Body of pancreas (tissue), 4 donors: ENCODE data around the gene KCNF1. TPM values are rescaled to one million over a fixed set of nuclear protein-coding genes. Genes with fewer than 3 reads are reported as not detected.

Experiments used
- ATAC-seq: fragments of 150-250 bp; one replicate; pipeline ENCODE4 v1.9.1; 2016
- DNase-seq, 4 donors: peaks; one replicate each; pipeline ENCODE4 v3.0.0-alpha.2; 2019
- H3K27ac ChIP-seq, 4 donors: fragments of 200-600 bp; sonication (generic); 1 replicate in 3 of 4; 2 replicates in 1 of 4; pipeline versions ENCODE4 v1.5.1 to v1.6.1; 2016 to 2019; ENCODE audit warnings: mild to moderate bottlenecking in 1 of 4, mixed read lengths in 1 of 4, moderate library complexity in 1 of 4
- H3K27me3 ChIP-seq, 2 donors: fragments of 200-600 bp; sonication (generic); one replicate each; pipeline ENCODE4 v1.6.0; 2016; ENCODE audit warnings: mild to moderate bottlenecking in 1 of 2
- H3K36me3 ChIP-seq, 2 donors: fragments of 200-600 bp; sonication (generic); replicated peaks in 1 of 2; 2 replicates each; pipeline ENCODE4 v1.5.1; 2016; ENCODE audit warnings: low read depth in 2 of 2; ENCODE audit not compliant: insufficient read depth in 1 of 2
- H3K4me1 ChIP-seq: fragments of 200-600 bp; sonication (generic); one replicate; pipeline ENCODE4 v1.6.0; 2016
- H3K4me3 ChIP-seq, 2 donors: fragments of 200-600 bp; sonication (generic); 1 replicate in 1 of 2; 2 replicates in 1 of 2; pipeline ENCODE4 v1.5.1; 2016 to 2019
- H3K9me3 ChIP-seq, 3 donors: fragments of 200-600 bp; sonication (generic); 1 replicate in 2 of 3; 2 replicates in 1 of 3; pipeline ENCODE4 v1.5.1; 2016
- CTCF ChIP-seq, 7 experiments: fragments of 450-650 bp in 4 of 7; fragments of 200-600 bp in 3 of 7; sonication (generic) in 3 of 7; IDR thresholded peaks; one replicate each; pipeline ENCODE4 v1.5.1; 2016 to 2019; ENCODE audit warnings: antibody characterized with exemption in 7 of 7
- POLR2A ChIP-seq, 3 donors: fragments of 450-650 bp; IDR thresholded peaks; one replicate each; pipeline ENCODE4 v1.6.1; 2016; ENCODE audit warnings: antibody characterized with exemption in 3 of 3, mild to moderate bottlenecking in 2 of 3
- WGBS, 2 donors: methylation state at CpG; one replicate each; pipeline ENCODE4 v1.1.5; 2017; 5-methylcytosine and 5-hydroxymethylcytosine counted together
- intact Hi-C: fragments of 100-400 bp; cut with DNase I; formaldehyde crosslinking; loops from one replicate; pipeline ENCODE4 v1.15.1; 2023
- total RNA-seq, 2 donors: library from RNA; depleted of rRNA; stranded (reverse); fragments of >200 nt; gene quantifications; one replicate each; pipeline ENCODE4 v1.1.0, GENCODE V29; 2016

Gene KCNF1
- total RNA-seq, 2 donors from 2014 or later = 5.3 TPM; not detected in 1

GRCh38 chr2:10905006-10905861 is 6.5 kb upstream of the KCNF1 start:
- Histone ChIP-seq H3K4me1 (no peaks in the 10 kb centered on the region), H3K4me3 (no peak overlapping the region), H3K27me3 (no peaks in the 10 kb centered on the region), H3K9me3 (no peaks in the 10 kb centered on the region), H3K36me3 (no peaks in the 10 kb centered on the region), H3K27ac (no peak overlapping the region)
- DNase-seq = no peak
- TF ChIP-seq POLR2A (IDR thresholded peaks at IDR 0.05) = no peak
- no peak for TF ChIP-seq CTCF (IDR thresholded peaks at IDR 0.05)
- no peak for ATAC-seq
- intact Hi-C loops = no loop called here
- WGBS, 2 donors = 85 to 89% methylated on average over 8 to 9 of the region's 9 CpGs

- H3K4me3 ChIP-seq = no peak overlapping the region
- DNase-seq = no peak
- no peaks in the 10 kb centered on the region for H3K9me3 ChIP-seq
- no peaks in the 10 kb centered on the region for H3K4me1 ChIP-seq
- WGBS, 2 donors = 91 to 92% methylated on average over 8 of the region's 8 CpGs
- no peak overlapping the region for H3K27ac ChIP-seq
- TF ChIP-seq CTCF (IDR thresholded peaks at IDR 0.05) (no peak), POLR2A (IDR thresholded peaks at IDR 0.05) (no peak)
- no peaks in the 10 kb centered on the region for H3K36me3 ChIP-seq
- intact Hi-C loops = no loop called here
- no peak for ATAC-seq
- H3K27me3 ChIP-seq = no peaks in the 10 kb centered on the region
These were observed 5.9 kb upstream of the KCNF1 start for GRCh38 chr2:10905862-10906143.

GRCh38 chr2:10906926-10907625 is 4.7 kb upstream of the KCNF1 start:
- no peak for ATAC-seq
- Histone ChIP-seq H3K27ac (no peak overlapping the region), H3K27me3 (no peaks in the 10 kb centered on the region), H3K9me3 (no peaks in the 10 kb centered on the region), H3K4me1 (peaks cover 5% of the 10 kb centered on the region), H3K36me3 (no peaks in the 10 kb centered on the region), H3K4me3 (no peak overlapping the region)
- TF ChIP-seq CTCF (IDR thresholded peaks at IDR 0.05) = no peak
- no peak for TF ChIP-seq POLR2A (IDR thresholded peaks at IDR 0.05)
- intact Hi-C loops = no loop called here
- WGBS, 2 donors = 80 to 88% methylated on average over 14 of the region's 14 CpGs
- DNase-seq = no peak

- H3K4me1 ChIP-seq = peaks cover 10% of the 10 kb centered on the region
- no peak for ATAC-seq
These were observed 3.5 kb upstream of the KCNF1 start for GRCh38 chr2:10908195-10908594.

More at GRCh38 chr2:10908195-10908594, 3.5 kb upstream of the KCNF1 start:
- DNase-seq = no peak
- Histone ChIP-seq H3K36me3 (no peaks in the 10 kb centered on the region), H3K9me3 (no peaks in the 10 kb centered on the region), H3K27me3 (peaks cover 0 to 7% of the 10 kb centered on the region in 2 donors), H3K27ac (no peak overlapping the region), H3K4me3 (no peak overlapping the region)
- TF ChIP-seq POLR2A (IDR thresholded peaks at IDR 0.05) (no peak), CTCF (IDR thresholded peaks at IDR 0.05) (no peak)
- WGBS, 2 donors = 71 to 72% methylated on average over 4 of the region's 4 CpGs
- intact Hi-C loops = no loop called here
